ENCODE results near the gene DUSP15. TPM values are rescaled to one million over a fixed set of nuclear protein-coding genes. Genes with fewer than 3 reads are reported as not detected.
"Not testable (repeated sequence)": the region's sequence is repeated elsewhere in the genome, so short reads cannot be mapped to it uniquely, and the experiment has no call there.

DUSP15 gene
- total and polyA plus RNA-seq, 3 donors from 2014 or later: 175 to 274 (median 182) TPM

DNA sequence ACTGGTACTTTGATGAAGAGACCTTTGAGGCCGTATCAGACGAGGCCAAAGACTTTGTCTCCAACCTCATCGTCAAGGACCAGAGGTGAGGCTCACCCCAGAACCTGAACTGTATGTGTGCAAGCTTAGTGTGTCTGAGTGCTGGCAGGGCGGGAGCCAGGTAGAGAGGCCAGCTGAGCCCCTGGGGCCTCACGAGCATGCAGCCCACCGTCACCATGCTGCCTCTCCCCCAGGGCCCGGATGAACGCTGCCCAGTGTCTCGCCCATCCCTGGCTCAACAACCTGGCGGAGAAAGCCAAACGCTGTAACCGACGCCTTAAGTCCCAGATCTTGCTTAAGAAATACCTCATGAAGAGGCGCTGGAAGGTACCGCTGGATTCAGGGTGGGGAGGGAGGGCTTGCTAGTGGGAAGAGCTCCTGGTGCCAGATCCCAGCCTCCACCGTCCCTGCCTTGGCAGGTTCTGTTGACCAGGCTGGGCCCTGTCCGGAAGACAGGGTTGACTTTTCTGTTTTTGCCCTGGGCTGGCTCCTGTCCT is 38.5 kb downstream of the DUSP15 start:
- Histone ChIP-seq H3K36me3 (ENCODE audit: low read depth, missing control alignments) (no peaks in the 10 kb centered on the region), H3K27me3 (no peaks in the 10 kb centered on the region), H3K4me3 (no peak overlapping the region), H3K4me1 (peaks cover 25% of the 10 kb centered on the region), H3K9me3 (no peaks in the 10 kb centered on the region), H3K27ac (no peak overlapping the region)
- intact Hi-C loops (cut with DNase I; ENCODE audit: low total_unique reads): no loop called here
- TF ChIP-seq POLR2A (IDR thresholded peaks at IDR 0.05): no peak
- TF ChIP-seq, protein P1, sequence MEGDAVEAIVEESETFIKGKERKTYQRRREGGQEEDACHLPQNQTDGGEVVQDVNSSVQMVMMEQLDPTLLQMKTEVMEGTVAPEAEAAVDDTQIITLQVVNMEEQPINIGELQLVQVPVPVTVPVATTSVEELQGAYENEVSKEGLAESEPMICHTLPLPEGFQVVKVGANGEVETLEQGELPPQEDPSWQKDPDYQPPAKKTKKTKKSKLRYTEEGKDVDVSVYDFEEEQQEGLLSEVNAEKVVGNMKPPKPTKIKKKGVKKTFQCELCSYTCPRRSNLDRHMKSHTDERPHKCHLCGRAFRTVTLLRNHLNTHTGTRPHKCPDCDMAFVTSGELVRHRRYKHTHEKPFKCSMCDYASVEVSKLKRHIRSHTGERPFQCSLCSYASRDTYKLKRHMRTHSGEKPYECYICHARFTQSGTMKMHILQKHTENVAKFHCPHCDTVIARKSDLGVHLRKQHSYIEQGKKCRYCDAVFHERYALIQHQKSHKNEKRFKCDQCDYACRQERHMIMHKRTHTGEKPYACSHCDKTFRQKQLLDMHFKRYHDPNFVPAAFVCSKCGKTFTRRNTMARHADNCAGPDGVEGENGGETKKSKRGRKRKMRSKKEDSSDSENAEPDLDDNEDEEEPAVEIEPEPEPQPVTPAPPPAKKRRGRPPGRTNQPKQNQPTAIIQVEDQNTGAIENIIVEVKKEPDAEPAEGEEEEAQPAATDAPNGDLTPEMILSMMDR (IDR thresholded peaks at IDR 0.05): no peak
- 86 to 92% methylated on average over 8 to 17 of the region's 17 CpGs for WGBS, 2 donors
- DNase-seq: no peak

DNA sequence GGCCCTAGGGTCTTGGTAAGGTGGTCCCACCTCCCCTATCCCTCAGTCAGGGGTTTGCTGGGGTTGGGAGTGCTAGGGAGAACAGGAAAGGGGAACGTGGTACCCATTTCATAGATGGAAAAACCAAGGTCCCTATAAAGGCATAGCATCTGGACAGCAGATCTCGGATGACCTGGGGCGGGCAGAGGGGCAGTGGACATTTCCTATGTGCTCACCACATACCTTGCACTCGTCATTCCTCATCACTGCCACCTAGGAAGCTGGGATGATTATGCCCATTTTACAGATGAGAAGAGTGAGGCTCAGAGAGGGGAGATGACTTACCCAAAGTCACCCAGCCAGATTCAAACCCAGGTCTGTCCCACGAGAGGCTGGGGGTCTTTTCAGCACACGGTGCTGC is 39.1 kb downstream of the DUSP15 start:
- intact Hi-C loops (cut with DNase I; ENCODE audit: low total_unique reads): no loop called here
- no peak overlapping the region for H3K4me3 ChIP-seq
- H3K27me3 ChIP-seq: no peaks in the 10 kb centered on the region
- H3K36me3 ChIP-seq (ENCODE audit: low read depth, missing control alignments): no peaks in the 10 kb centered on the region
- 87 to 94% methylated on average over 6 of the region's 6 CpGs for WGBS, 2 donors
- no peak for DNase-seq
- H3K9me3 ChIP-seq: no peaks in the 10 kb centered on the region
- TF ChIP-seq, protein P1 (IDR thresholded peaks at IDR 0.05): no peak
- no peak for TF ChIP-seq POLR2A (IDR thresholded peaks at IDR 0.05)
- no peak overlapping the region for H3K27ac ChIP-seq
- peaks cover 21% of the 10 kb centered on the region for H3K4me1 ChIP-seq

DNA sequence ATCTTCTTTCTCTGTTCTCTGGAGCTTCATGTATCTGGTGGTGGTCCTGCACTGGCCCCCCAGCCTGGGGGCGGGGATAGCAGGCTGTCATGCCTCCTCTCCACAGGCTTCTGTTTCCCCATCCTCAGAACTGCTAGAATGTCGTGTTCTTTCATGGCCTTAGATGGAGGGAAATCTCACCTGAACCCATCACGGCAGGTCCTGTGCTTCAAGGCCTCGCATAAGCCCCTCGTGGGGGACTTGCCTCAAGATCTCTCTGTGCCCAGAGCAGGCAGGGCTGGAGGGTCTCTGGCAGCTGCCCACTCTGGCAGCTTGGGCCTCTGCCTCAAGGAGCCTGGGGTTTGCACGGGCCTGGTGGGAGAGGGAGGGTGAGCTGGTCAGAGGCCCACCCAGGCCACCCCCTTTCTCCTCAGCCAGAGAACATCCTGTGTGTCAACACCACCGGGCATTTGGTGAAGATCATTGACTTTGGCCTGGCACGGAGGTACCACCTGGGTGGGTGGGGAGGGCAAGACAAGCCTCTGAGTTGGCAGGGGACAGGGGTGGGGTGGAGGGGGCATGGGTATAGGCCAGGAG is 39.8 kb downstream of the DUSP15 start:
- no peak overlapping the region for H3K4me3 ChIP-seq
- DNase-seq: no peak
- no peaks in the 10 kb centered on the region for H3K36me3 ChIP-seq (ENCODE audit: low read depth, missing control alignments)
- intact Hi-C loops (cut with DNase I; ENCODE audit: low total_unique reads): no loop called here
- H3K9me3 ChIP-seq: no peaks in the 10 kb centered on the region
- no peak overlapping the region for H3K27ac ChIP-seq
- no peaks in the 10 kb centered on the region for H3K27me3 ChIP-seq
- H3K4me1 ChIP-seq: peaks cover 14% of the 10 kb centered on the region
- no peak for TF ChIP-seq POLR2A (IDR thresholded peaks at IDR 0.05)
- TF ChIP-seq, protein P1 (IDR thresholded peaks at IDR 0.05): no peak
- 82% methylated on average over 8 of the region's 8 CpGs for WGBS, 2 donors

DNA sequence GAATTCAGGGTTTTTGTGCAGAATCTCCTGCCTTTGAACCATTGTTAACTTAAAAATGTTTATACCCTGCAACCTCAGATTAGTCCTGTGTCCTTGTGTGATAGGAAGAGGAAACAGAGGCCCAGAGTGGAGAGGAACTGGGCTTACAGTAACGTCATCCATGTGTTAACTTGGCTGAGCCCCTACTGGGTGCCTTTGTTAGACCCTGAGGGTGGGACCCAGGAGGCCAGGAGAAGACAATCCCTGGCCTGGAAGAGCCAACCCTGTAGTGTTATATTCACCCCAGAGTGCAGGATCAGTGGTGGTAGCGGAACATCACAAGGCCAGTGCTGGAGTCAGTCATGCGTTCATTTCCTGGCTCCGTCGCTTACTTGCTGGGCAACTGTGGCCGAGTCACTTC is 40.6 kb downstream of the DUSP15 start:
- TF ChIP-seq, protein P1 (IDR thresholded peaks at IDR 0.05): no peak
- no peak for TF ChIP-seq POLR2A (IDR thresholded peaks at IDR 0.05)
- whole genome bisulfite sequencing, 2 donors: 90 to 92% methylated on average over 6 of the region's 6 CpGs
- intact Hi-C loops (cut with DNase I; ENCODE audit: low total_unique reads): loop anchor here (10.0 kb wide), 1 partner anchor 125 kb away; the partner anchor contains the start of gene PDRG1

DNA sequence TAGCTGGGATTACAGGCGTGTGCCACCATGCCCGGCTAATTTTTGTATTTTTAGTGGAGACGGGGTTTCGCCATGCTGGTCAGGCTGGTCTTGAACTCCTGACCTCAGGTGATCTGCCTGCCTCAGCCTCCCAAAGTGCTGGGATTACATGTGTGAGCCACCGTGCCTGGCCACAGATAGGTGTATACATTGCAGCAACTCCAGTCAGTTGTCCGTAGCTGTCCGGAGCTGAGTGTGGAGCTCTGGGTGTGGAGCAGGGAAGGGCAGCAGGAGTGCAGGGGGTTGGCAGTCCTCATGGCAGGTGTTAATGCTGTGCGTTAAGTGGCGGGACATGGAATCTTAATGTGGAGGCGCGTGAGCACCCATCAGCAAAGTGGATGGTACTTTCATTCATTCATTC is 42.3 kb downstream of the DUSP15 start:
- not testable (repeated sequence) for DNase-seq; H3K36me3 ChIP-seq (ENCODE audit: low read depth, missing control alignments); H3K27me3 ChIP-seq; H3K9me3 ChIP-seq; H3K4me1 ChIP-seq; H3K27ac ChIP-seq; H3K4me3 ChIP-seq
- intact Hi-C loops (cut with DNase I; ENCODE audit: low total_unique reads): loop anchor here (10.0 kb wide), 1 partner anchor 127 kb away; the partner anchor contains the start of gene PDRG1
- 94 to 97% methylated on average over 11 of the region's 11 CpGs for WGBS, 2 donors

More for the DNA sequence above, 40.6 kb downstream of the DUSP15 start:
- no peaks in the 10 kb centered on the region for H3K36me3 ChIP-seq (ENCODE audit: low read depth, missing control alignments)
- H3K9me3 ChIP-seq: no peaks in the 10 kb centered on the region
- H3K27me3 ChIP-seq: no peaks in the 10 kb centered on the region
- H3K4me1 ChIP-seq: peaks cover 10% of the 10 kb centered on the region
- no peak for DNase-seq
- no peak overlapping the region for H3K27ac ChIP-seq
- no peak overlapping the region for H3K4me3 ChIP-seq
